HepG2 (cell line): ENCODE results near the gene RNU11. TPM values are rescaled to one million over a fixed set of nuclear protein-coding genes. Genes with fewer than 3 reads are reported as not detected.

Experiments
- AGO1 ChIP-seq: fragments of 200-400 bp; formaldehyde crosslinking; IDR thresholded peaks from 2 replicates; pipeline ENCODE4 v1.6.1; 2017; ENCODE audit warnings: mild to moderate bottlenecking, low read depth, low read length, moderate library complexity; ENCODE audit not compliant: poor library complexity, severe bottlenecking
- CC2D1A ChIP-seq: sonication (generic); formaldehyde crosslinking; IDR thresholded peaks from 2 replicates; pipeline ENCODE4 v1.8.1; 2023; ENCODE audit warnings: mild to moderate bottlenecking, missing genetic modification reagents
- CEBPG ChIP-seq: IDR thresholded peaks from 2 replicates; pipeline ENCODE4 v1.6.1; 2016
- CHD4 ChIP-seq: fragments of 200-600 bp; sonication (generic); IDR thresholded peaks from 2 replicates; pipeline ENCODE4 v1.7.0; 2017; ENCODE audit warnings: mild to moderate bottlenecking, low read length, borderline replicate concordance
- ELF3 ChIP-seq: IDR thresholded peaks from 2 replicates; pipeline ENCODE4 v1.6.1; 2016; ENCODE audit warnings: missing genetic modification reagents, missing compliant biosample characterization
- GLMP ChIP-seq: sonication (generic); formaldehyde crosslinking; IDR thresholded peaks from 2 replicates; pipeline ENCODE4 v1.9.0; 2021; ENCODE audit warnings: missing genetic modification reagents, mild to moderate bottlenecking, borderline replicate concordance
- HDAC1 ChIP-seq: sonication (generic); formaldehyde crosslinking; IDR thresholded peaks from 2 replicates; pipeline ENCODE4 v1.5.1; 2020; ENCODE audit warnings: mild to moderate bottlenecking, missing genetic modification reagents
- JDP2 ChIP-seq: sonication (generic); formaldehyde crosslinking; IDR thresholded peaks from 2 replicates; pipeline ENCODE4 v1.8.1; 2022; ENCODE audit warnings: missing genetic modification reagents, borderline replicate concordance
- MATR3 ChIP-seq: sonication (generic); formaldehyde crosslinking; IDR thresholded peaks from 2 replicates; pipeline ENCODE4 v1.4.0; 2020; ENCODE audit warnings: missing genetic modification reagents
- RFX5 ChIP-seq: IDR thresholded peaks from 2 replicates; pipeline ENCODE4 v1.6.1; 2011; ENCODE audit warnings: low read depth, low read length, improper control_type of control experiment
- SOX5 ChIP-seq: IDR thresholded peaks from 2 replicates; pipeline ENCODE4 v1.6.1; 2016; ENCODE audit warnings: borderline replicate concordance
- TGIF2 ChIP-seq: IDR thresholded peaks from 2 replicates; pipeline ENCODE4 v1.6.1; 2016; ENCODE audit warnings: control low read depth, missing compliant biosample characterization
- WIZ ChIP-seq: sonication (generic); formaldehyde crosslinking; IDR thresholded peaks from 2 replicates; pipeline ENCODE4 v1.5.1; 2020; ENCODE audit warnings: mild to moderate bottlenecking, missing genetic modification reagents
- ZFP91 ChIP-seq: sonication (generic); formaldehyde crosslinking; IDR thresholded peaks from 2 replicates; pipeline ENCODE4 v1.9.0; 2022; ENCODE audit warnings: missing genetic modification reagents, mild to moderate bottlenecking, borderline replicate concordance
- ZNF292 ChIP-seq: sonication (generic); formaldehyde crosslinking; IDR thresholded peaks from 2 replicates; pipeline ENCODE4 v1.8.1; 2022; ENCODE audit warnings: mild to moderate bottlenecking, low read depth, missing genetic modification reagents, borderline replicate concordance
- ZNF451 ChIP-seq: sonication (generic); formaldehyde crosslinking; IDR thresholded peaks from 2 replicates; pipeline ENCODE4 v1.5.0; 2020; ENCODE audit warnings: mild to moderate bottlenecking, missing genetic modification reagents
- ZNF557 ChIP-seq: sonication (generic); formaldehyde crosslinking; IDR thresholded peaks from 2 replicates; pipeline ENCODE4 v1.4.0; 2020; ENCODE audit warnings: missing genetic modification reagents
- ZNF713 ChIP-seq: sonication (generic); formaldehyde crosslinking; IDR thresholded peaks from 2 replicates; pipeline ENCODE4 v1.4.0; 2020; ENCODE audit warnings: mild to moderate bottlenecking, missing genetic modification reagents
- ZNF790 ChIP-seq: sonication (generic); formaldehyde crosslinking; IDR thresholded peaks from 2 replicates; pipeline ENCODE4 v1.8.0; 2022; ENCODE audit warnings: missing genetic modification reagents, mild to moderate bottlenecking, borderline replicate concordance
- ZNF83 ChIP-seq: sonication (generic); formaldehyde crosslinking; IDR thresholded peaks from 2 replicates; pipeline ENCODE4 v1.4.0; 2020; ENCODE audit warnings: missing genetic modification reagents, mild to moderate bottlenecking, borderline replicate concordance
- ZSCAN31 ChIP-seq: sonication (generic); formaldehyde crosslinking; IDR thresholded peaks from 2 replicates; pipeline ENCODE4 v1.5.0; 2020; ENCODE audit warnings: low read depth, mild to moderate bottlenecking, missing genetic modification reagents
- polyA plus RNA-seq, 8 experiments: library from polyadenylated mRNA; depleted of rRNA in 3 of 8; stranded (reverse) in 7 of 8; unstranded in 1 of 8; fragments of >200 nt; fragmentation: Illumina TruSeq in 4 of 8; extraction: Trizol in 4 of 8; gene quantifications; 2 replicates each; pipeline versions ENCODE4 v1.2.1 to v1.2.3, GENCODE V29; 2011 to 2016; ENCODE audit warnings: low read depth in 4 of 8, missing spikeins in 1 of 8, mixed read lengths in 1 of 8; ENCODE audit not compliant: insufficient read depth in 1 of 8
- total RNA-seq, 5 experiments: library from RNA; depleted of rRNA; stranded (reverse); fragments of >200 nt; fragmentation: Illumina TruSeq; extraction: Trizol; gene quantifications; 2 replicates each; pipeline ENCODE4 v1.2.3, GENCODE V29; 2016; ENCODE audit warnings: low read depth in 1 of 5
- TF ChIP-seq, protein P1 (sequence below): sonication (generic); formaldehyde crosslinking; IDR thresholded peaks from 2 replicates; pipeline ENCODE4 v1.5.0; 2020; ENCODE audit warnings: missing genetic modification reagents
- TF ChIP-seq, protein P2 (sequence below): conservative IDR thresholded peaks from 2 replicates; pipeline ENCODE4 v1.6.1; 2018; ENCODE audit warnings: missing genetic modification reagents
- TF ChIP-seq, protein P3 (sequence below): sonication (generic); formaldehyde crosslinking; IDR thresholded peaks from 2 replicates; pipeline ENCODE4 v1.5.1; 2020; ENCODE audit warnings: missing genetic modification reagents, mild to moderate bottlenecking, borderline replicate concordance

RNU11 gene
- total and polyA plus RNA-seq, 2 of the 13 experiments (the other 11 are each of a cell fraction or from before 2014, with no cell fraction given), result not detected

GRCh38 chr1:28646040-28646439, 2.4 kb upstream of the RNU11 start (continued):
- TF ChIP-seq ZSCAN31 (CRISPR knock-in tag), result no peak
- TF ChIP-seq CEBPG (CRISPR knock-in tag), result peak; percentile 92
- peak; percentile 72; the same call in 1 of the 2 replicates for TF ChIP-seq ZNF292
- TF ChIP-seq RFX5, result no peak
- TF ChIP-seq, protein P1, sequence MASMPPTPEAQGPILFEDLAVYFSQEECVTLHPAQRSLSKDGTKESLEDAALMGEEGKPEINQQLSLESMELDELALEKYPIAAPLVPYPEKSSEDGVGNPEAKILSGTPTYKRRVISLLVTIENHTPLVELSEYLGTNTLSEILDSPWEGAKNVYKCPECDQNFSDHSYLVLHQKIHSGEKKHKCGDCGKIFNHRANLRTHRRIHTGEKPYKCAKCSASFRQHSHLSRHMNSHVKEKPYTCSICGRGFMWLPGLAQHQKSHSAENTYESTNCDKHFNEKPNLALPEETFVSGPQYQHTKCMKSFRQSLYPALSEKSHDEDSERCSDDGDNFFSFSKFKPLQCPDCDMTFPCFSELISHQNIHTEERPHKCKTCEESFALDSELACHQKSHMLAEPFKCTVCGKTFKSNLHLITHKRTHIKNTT (CRISPR knock-in tag), result no peak
- TF ChIP-seq, protein P2, sequence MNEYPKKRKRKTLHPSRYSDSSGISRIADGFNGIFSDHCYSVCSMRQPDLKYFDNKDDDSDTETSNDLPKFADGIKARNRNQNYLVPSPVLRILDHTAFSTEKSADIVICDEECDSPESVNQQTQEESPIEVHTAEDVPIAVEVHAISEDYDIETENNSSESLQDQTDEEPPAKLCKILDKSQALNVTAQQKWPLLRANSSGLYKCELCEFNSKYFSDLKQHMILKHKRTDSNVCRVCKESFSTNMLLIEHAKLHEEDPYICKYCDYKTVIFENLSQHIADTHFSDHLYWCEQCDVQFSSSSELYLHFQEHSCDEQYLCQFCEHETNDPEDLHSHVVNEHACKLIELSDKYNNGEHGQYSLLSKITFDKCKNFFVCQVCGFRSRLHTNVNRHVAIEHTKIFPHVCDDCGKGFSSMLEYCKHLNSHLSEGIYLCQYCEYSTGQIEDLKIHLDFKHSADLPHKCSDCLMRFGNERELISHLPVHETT, result no peak
- TF ChIP-seq ELF3 (CRISPR knock-in tag), result 0 out of 2 replicates have a peak, but pooled peaks have one; percentile 14
- no peak for TF ChIP-seq CC2D1A (CRISPR knock-in tag)
- no peak for TF ChIP-seq JDP2 (CRISPR knock-in tag)
- TF ChIP-seq MATR3 (CRISPR knock-in tag), result no peak
- TF ChIP-seq ZNF713 (CRISPR knock-in tag), result no peak
- no peak for TF ChIP-seq GLMP (CRISPR knock-in tag)
- no peak for TF ChIP-seq CHD4
- no peak for TF ChIP-seq ZNF557
- TF ChIP-seq, protein P3, sequence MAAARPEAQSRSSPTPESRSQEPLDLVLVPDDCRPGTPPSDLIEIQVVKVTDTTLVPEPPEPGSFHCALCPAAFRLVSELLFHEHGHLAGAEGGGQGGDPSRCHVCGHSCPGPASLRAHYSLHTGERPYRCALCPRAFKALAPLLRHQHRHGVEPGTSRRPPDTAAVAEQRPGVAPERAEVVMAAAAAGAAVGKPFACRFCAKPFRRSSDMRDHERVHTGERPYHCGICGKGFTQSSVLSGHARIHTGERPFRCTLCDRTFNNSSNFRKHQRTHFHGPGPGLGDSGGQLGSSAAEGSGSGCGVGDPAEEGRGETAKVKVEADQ (CRISPR knock-in tag), result no peak
- no peak for TF ChIP-seq ZNF83 (CRISPR knock-in tag)
- no peak for TF ChIP-seq AGO1
- TF ChIP-seq WIZ (CRISPR knock-in tag), result no peak
- no peak for TF ChIP-seq TGIF2 (CRISPR knock-in tag)
- TF ChIP-seq ZFP91 (CRISPR knock-in tag), result no peak
- TF ChIP-seq HDAC1 (CRISPR knock-in tag), result no peak
- no peak for TF ChIP-seq SOX5 (CRISPR knock-in tag)
- TF ChIP-seq ZNF451 (CRISPR knock-in tag), result no peak
- TF ChIP-seq ZNF790 (CRISPR knock-in tag), result no peak
